Loucy (cell line): Measurements from ENCODE around the gene RPA3.
A peak's percentile ranks its signal among the peaks of the same experiment; 100 is the strongest.

Source experiments
- H2AFZ ChIP-seq: fragments of 200-600 bp; sonication (generic); 2 replicates; pipeline ENCODE4 v1.6.0; 2016; ENCODE audit warnings: antibody characterized with exemption, mild to moderate bottlenecking, low read length, moderate library complexity
- H3F3A ChIP-seq: fragments of 200-600 bp; 2 replicates; pipeline ENCODE4 v1.6.0; 2016; ENCODE audit warnings: antibody characterized with exemption, low read depth, mild to moderate bottlenecking
- H3K27me3 ChIP-seq: fragments of 200-600 bp; sonication (generic); 2 replicates; pipeline ENCODE4 v1.6.1; 2014; ENCODE audit warnings: low read length, mild to moderate bottlenecking; ENCODE audit not compliant: insufficient read depth, poor library complexity, severe bottlenecking
- H3K36me3 ChIP-seq: fragments of 200-600 bp; sonication (generic); 2 replicates; pipeline ENCODE4 v1.6.1; 2016; ENCODE audit warnings: low read length; ENCODE audit not compliant: insufficient read depth
- H3K4me1 ChIP-seq: fragments of 200-600 bp; sonication (generic); 2 replicates; pipeline ENCODE4 v1.5.1; 2014; ENCODE audit warnings: low read length, mild to moderate bottlenecking; ENCODE audit not compliant: insufficient read depth, poor library complexity, severe bottlenecking
- H3K4me2 ChIP-seq: fragments of 200-600 bp; sonication (generic); 2 replicates; pipeline ENCODE4 v1.6.0; 2014; ENCODE audit warnings: antibody characterized with exemption, low read length, low read depth, mild to moderate bottlenecking; ENCODE audit not compliant: poor library complexity, severe bottlenecking
- H3K4me3 ChIP-seq: fragments of 200-600 bp; sonication (generic); 2 replicates; pipeline ENCODE4 v1.5.1; 2014; ENCODE audit warnings: low read length, mild to moderate bottlenecking, mixed read lengths; ENCODE audit not compliant: poor library complexity, severe bottlenecking
- H3K79me2 ChIP-seq: fragments of 200-600 bp; sonication (generic); 2 replicates; pipeline ENCODE4 v1.6.1; 2014; ENCODE audit warnings: low read length; ENCODE audit not compliant: insufficient read depth
- H3K9ac ChIP-seq: fragments of 200-600 bp; sonication (generic); 2 replicates; pipeline ENCODE4 v1.6.0; 2014; ENCODE audit warnings: mild to moderate bottlenecking, low read depth, low read length, moderate library complexity; ENCODE audit not compliant: poor library complexity, severe bottlenecking
- H3K9me2 ChIP-seq: fragments of 200-600 bp; sonication (generic); replicated peaks from 2 replicates; pipeline ENCODE4 v1.6.1; 2016; ENCODE audit warnings: low read depth, low read length, mixed read lengths
- H3K9me3 ChIP-seq: fragments of 200-600 bp; sonication (generic); 2 replicates; pipeline ENCODE4 v1.6.1; 2014; ENCODE audit warnings: mild to moderate bottlenecking, antibody characterized with exemption, low read length, low read depth; ENCODE audit not compliant: insufficient read depth
- H4K20me1 ChIP-seq: fragments of 200-600 bp; sonication (generic); 2 replicates; pipeline ENCODE4 v1.6.0; 2014; ENCODE audit warnings: antibody characterized with exemption, low read length, mild to moderate bottlenecking; ENCODE audit not compliant: insufficient read depth, poor library complexity, severe bottlenecking
- EZH2phosphoT487 ChIP-seq: fragments of 200-600 bp; IDR thresholded peaks from 2 replicates; pipeline ENCODE4 v1.6.1; 2018; ENCODE audit warnings: antibody characterized with exemption, mild to moderate bottlenecking, moderate library complexity, borderline replicate concordance
- TF ChIP-seq, protein P1 (sequence below): fragments of 200-600 bp; sonication (generic); conservative IDR thresholded peaks from 2 replicates; pipeline ENCODE4 v1.5.1; 2014; ENCODE audit warnings: mild to moderate bottlenecking, antibody characterized with exemption, low read length

Gene RPA3

DNA sequence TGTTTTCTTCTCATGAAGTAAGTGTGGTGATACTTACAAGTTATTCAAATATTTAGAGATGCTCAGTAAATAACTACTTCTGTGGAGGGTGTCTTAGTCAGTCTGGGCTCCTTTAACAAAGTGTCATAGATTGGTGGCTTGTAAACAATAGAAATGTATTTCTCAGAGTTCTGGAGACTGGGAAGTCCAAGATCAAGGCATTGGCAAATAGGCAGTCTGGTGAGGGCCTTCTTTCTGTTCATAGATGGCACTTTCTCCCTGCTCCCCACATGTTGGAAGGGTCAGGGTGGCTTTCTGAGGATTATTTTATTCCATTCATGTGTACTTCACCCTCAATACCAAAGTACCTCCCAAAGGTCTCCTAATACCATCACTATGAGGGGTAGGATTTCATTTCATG, 18.4 kb downstream of the RPA3 start:
- Histone ChIP-seq H3F3A (no peaks in the 10 kb centered on the region; the same call in 1 of the 2 replicates), H3K4me3 (peak overlapping the region; percentile 23), H3K9me2 (no peaks in the 10 kb centered on the region), H4K20me1 (no peaks in the 10 kb centered on the region), H3K79me2 (no peaks in the 10 kb centered on the region), H3K4me1 (peaks cover 42% of the 10 kb centered on the region), H3K9me3 (no peaks in the 10 kb centered on the region), H3K9ac (no peak overlapping the region), H3K27me3 (no peaks in the 10 kb centered on the region), H2AFZ (no peak overlapping the region), H3K36me3 (no peaks in the 10 kb centered on the region), H3K4me2 (peak overlapping the region; percentile 45)
- TF ChIP-seq, protein P1, sequence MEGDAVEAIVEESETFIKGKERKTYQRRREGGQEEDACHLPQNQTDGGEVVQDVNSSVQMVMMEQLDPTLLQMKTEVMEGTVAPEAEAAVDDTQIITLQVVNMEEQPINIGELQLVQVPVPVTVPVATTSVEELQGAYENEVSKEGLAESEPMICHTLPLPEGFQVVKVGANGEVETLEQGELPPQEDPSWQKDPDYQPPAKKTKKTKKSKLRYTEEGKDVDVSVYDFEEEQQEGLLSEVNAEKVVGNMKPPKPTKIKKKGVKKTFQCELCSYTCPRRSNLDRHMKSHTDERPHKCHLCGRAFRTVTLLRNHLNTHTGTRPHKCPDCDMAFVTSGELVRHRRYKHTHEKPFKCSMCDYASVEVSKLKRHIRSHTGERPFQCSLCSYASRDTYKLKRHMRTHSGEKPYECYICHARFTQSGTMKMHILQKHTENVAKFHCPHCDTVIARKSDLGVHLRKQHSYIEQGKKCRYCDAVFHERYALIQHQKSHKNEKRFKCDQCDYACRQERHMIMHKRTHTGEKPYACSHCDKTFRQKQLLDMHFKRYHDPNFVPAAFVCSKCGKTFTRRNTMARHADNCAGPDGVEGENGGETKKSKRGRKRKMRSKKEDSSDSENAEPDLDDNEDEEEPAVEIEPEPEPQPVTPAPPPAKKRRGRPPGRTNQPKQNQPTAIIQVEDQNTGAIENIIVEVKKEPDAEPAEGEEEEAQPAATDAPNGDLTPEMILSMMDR: no peak
- TF ChIP-seq EZH2phosphoT487: no peak

DNA sequence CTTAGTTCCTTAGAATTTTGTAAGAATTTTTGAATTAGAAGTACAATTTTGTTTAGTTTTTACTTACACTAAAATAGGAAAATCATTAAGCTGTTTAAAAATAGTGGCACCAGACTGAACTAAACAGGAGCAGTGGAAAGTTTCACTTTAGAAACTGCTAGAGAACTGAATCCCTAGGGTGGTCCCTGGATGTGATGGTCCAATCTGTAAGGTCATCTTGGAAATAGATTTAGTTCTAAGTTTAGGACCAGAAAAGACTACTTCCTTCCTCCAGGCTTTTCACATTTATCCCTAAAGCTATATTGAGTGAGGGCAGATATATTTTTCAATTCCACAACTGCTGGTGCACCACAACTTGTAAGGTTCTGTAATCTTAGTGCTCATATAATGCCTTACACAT, 19.0 kb downstream of the RPA3 start:
- Histone ChIP-seq H3K4me3 (no peak overlapping the region), H3K9ac (peak overlapping the region; percentile 6), H3K79me2 (no peaks in the 10 kb centered on the region), H3K4me2 (peak overlapping the region; percentile 45), H4K20me1 (no peaks in the 10 kb centered on the region), H3F3A (no peaks in the 10 kb centered on the region; the same call in 1 of the 2 replicates), H2AFZ (no peak overlapping the region), H3K9me3 (no peaks in the 10 kb centered on the region), H3K36me3 (no peaks in the 10 kb centered on the region), H3K27me3 (no peaks in the 10 kb centered on the region), H3K4me1 (peaks cover 42% of the 10 kb centered on the region), H3K9me2 (no peaks in the 10 kb centered on the region)
- no peak for TF ChIP-seq EZH2phosphoT487
- TF ChIP-seq, protein P1: no peak

DNA sequence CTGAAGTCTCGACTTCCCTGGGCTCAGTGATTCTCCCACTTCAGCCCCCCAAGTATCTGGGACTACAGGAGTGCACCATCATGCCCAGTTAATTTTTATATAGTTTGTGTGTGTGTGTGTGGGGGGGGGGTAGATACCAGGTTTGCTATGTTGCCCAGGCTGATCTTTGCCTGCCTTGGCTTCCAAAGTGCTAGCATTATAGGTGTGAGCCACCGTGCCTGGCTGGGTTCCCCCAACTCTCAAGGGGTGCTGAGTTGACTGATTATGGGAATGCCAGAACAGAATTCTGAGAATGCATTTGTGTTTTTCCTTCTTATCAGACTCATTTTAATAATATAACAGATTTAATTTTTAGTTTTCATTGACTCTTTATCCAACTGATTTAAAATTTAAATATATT, 19.5 kb downstream of the RPA3 start:
- Histone ChIP-seq H3K4me3 (no peak overlapping the region), H3K27me3 (no peaks in the 10 kb centered on the region), H3K79me2 (no peaks in the 10 kb centered on the region), H2AFZ (no peak overlapping the region), H3F3A (no peaks in the 10 kb centered on the region; the same call in 1 of the 2 replicates), H3K9ac (no peak overlapping the region), H3K4me1 (peaks cover 42% of the 10 kb centered on the region), H3K36me3 (no peaks in the 10 kb centered on the region), H4K20me1 (no peaks in the 10 kb centered on the region), H3K4me2 (no peak overlapping the region), H3K9me3 (no peaks in the 10 kb centered on the region), H3K9me2 (no peaks in the 10 kb centered on the region)
- TF ChIP-seq, protein P1: no peak
- TF ChIP-seq EZH2phosphoT487: no peak
